Psoas muscle (tissue), 8 donors: ENCODE results near the gene SLC22A7. TPM values are rescaled to one million over a fixed set of nuclear protein-coding genes. Genes with fewer than 3 reads are reported as not detected.

ENCODE experiments used
- ATAC-seq, 4 donors: fragments of 200-7000 bp; cut with Tn5 transposase; one replicate each; pipeline ENCODE4 v1.9.1; 2020; ENCODE audit warnings: moderate library complexity in 3 of 4, mild to moderate bottlenecking in 2 of 4
- DNase-seq, 2 donors: peaks; one replicate each; pipeline ENCODE4 v3.0.0-alpha.2; 2020
- H3K27ac ChIP-seq: fragments of 200-600 bp; one replicate; pipeline ENCODE4 v1.8.0; 2022
- H3K27me3 ChIP-seq, 3 donors: fragments of 200-600 bp in 1 of 3; one replicate each; pipeline versions ENCODE4 v1.6.1 to v1.8.0; 2013 to 2022; ENCODE audit warnings: low read length in 2 of 3, mild to moderate bottlenecking in 2 of 3, moderate library complexity in 1 of 3; ENCODE audit not compliant: insufficient read depth in 3 of 3
- H3K36me3 ChIP-seq, 2 donors: fragments of 200-600 bp in 1 of 2; one replicate each; pipeline versions ENCODE4 v1.6.1 to v1.8.0; 2013 to 2022; ENCODE audit warnings: low read depth in 1 of 2, mild to moderate bottlenecking in 1 of 2, moderate library complexity in 1 of 2; ENCODE audit not compliant: insufficient read depth in 1 of 2
- H3K4me1 ChIP-seq: fragments of 200-600 bp; one replicate; pipeline ENCODE4 v1.8.0; 2022
- H3K4me3 ChIP-seq: fragments of 200-600 bp; one replicate; pipeline ENCODE4 v1.8.0; 2022; ENCODE audit warnings: mild to moderate bottlenecking
- H3K9me3 ChIP-seq: fragments of 200-600 bp; one replicate; pipeline ENCODE4 v1.8.0; 2022
- WGBS, 3 donors: extraction: QIAGEN DNeasy Blood & Tissue Kit; methylation state at CpG; one replicate each; pipeline versions ENCODE4 v1.1.6 to v1.1.7; 2013; 5-methylcytosine and 5-hydroxymethylcytosine counted together
- intact Hi-C, 2 donors: fragments of 100-400 bp; cut with DNase I; formaldehyde crosslinking; loops; one replicate each; pipeline versions ENCODE4 v1.11.0 to v1.14.2; 2022
- polyA plus RNA-seq, 3 donors: library from polyadenylated mRNA; stranded (reverse); fragments of 200-250 nt; gene quantifications; one replicate each; pipeline ENCODE4 v1.2.3, GENCODE V29; 2013
- total RNA-seq, 4 donors: library from RNA; stranded (reverse); fragmentation: NEBNext Ultra II Directional in 2 of 4; extraction: Animal tissue kit (Norgen Biotek cat#: 25700) in 2 of 4; gene quantifications; one replicate each; pipeline versions ENCODE4 v1.2.1 to v1.2.4, GENCODE V29; 2021 to 2023
- TF ChIP-seq, protein P1 (sequence below): fragments of 200-600 bp; IDR thresholded peaks from one replicate; pipeline ENCODE4 v1.8.0; 2022; ENCODE audit warnings: antibody characterized with exemption
- donor health status: healthy with polysubstance abuse.
- donor health status: DM: no; HTN: no; CAD: no; lungs with moderate emphysema.
- donor health status: Bipolar disorder and iron deficiency.
- donor health status: healthy.
- donor health status: DM: yes; HTN: yes; CAD: no.
- donor health status: DM: no; HTN: no; CAD: no.
- donor health status: DM: no; HTN: no; CAD: no.
- donor health status: DM: yes; HTN: yes; CAD: no.

The SLC22A7 gene
- total and polyA plus RNA-seq, 7 donors, result not detected

GRCh38 chr6:43291708-43292107 lies 6.4 kb upstream of the SLC22A7 start:
- H3K9me3 ChIP-seq, result no peaks in the 10 kb centered on the region
- no peaks in the 10 kb centered on the region for H3K4me1 ChIP-seq
- ATAC-seq (no peak), DNase-seq (no peak)
- intact Hi-C loops, result no loop called here
- no peak overlapping the region for H3K27ac ChIP-seq
- H3K4me3 ChIP-seq, result no peak overlapping the region
- H3K36me3 ChIP-seq, result no peaks in the 10 kb centered on the region
- 90 to 95% (median 94%) methylated on average over 2 of the region's 2 CpGs for WGBS, 3 donors
- TF ChIP-seq, protein P1, sequence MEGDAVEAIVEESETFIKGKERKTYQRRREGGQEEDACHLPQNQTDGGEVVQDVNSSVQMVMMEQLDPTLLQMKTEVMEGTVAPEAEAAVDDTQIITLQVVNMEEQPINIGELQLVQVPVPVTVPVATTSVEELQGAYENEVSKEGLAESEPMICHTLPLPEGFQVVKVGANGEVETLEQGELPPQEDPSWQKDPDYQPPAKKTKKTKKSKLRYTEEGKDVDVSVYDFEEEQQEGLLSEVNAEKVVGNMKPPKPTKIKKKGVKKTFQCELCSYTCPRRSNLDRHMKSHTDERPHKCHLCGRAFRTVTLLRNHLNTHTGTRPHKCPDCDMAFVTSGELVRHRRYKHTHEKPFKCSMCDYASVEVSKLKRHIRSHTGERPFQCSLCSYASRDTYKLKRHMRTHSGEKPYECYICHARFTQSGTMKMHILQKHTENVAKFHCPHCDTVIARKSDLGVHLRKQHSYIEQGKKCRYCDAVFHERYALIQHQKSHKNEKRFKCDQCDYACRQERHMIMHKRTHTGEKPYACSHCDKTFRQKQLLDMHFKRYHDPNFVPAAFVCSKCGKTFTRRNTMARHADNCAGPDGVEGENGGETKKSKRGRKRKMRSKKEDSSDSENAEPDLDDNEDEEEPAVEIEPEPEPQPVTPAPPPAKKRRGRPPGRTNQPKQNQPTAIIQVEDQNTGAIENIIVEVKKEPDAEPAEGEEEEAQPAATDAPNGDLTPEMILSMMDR, result no peak
- peaks cover 0 to 2% (median 0%) of the 10 kb centered on the region in 3 donors for H3K27me3 ChIP-seq

- H3K36me3 ChIP-seq, result no peaks in the 10 kb centered on the region
- no peak for DNase-seq
- 85 to 91% (median 89%) methylated on average over 6 of the region's 6 CpGs for WGBS, 3 donors
- ATAC-seq, result no peak
- no peaks in the 10 kb centered on the region for H3K27me3 ChIP-seq
- H3K9me3 ChIP-seq, result no peaks in the 10 kb centered on the region
- H3K27ac ChIP-seq, result no peak overlapping the region
- H3K4me3 ChIP-seq, result no peak overlapping the region
- H3K4me1 ChIP-seq, result no peaks in the 10 kb centered on the region
- intact Hi-C loops, result no loop called here
- TF ChIP-seq, protein P1, result no peak
These were observed 5.7 kb upstream of the SLC22A7 start for GRCh38 chr6:43292341-43292740.

- Histone ChIP-seq H3K27me3 (no peaks in the 10 kb centered on the region), H3K4me1 (no peaks in the 10 kb centered on the region), H3K27ac (no peak overlapping the region), H3K36me3 (no peaks in the 10 kb centered on the region), H3K9me3 (no peaks in the 10 kb centered on the region), H3K4me3 (no peak overlapping the region)
- no peak for DNase-seq
- ATAC-seq, result no peak
- TF ChIP-seq, protein P1, result no peak
- intact Hi-C loops, result no loop called here
- WGBS, 3 donors, result 62 to 76% (median 67%) methylated on average over 5 of the region's 5 CpGs
These were observed 5.2 kb upstream of the SLC22A7 start for GRCh38 chr6:43292763-43293318.

- Histone ChIP-seq H3K36me3 (no peaks in the 10 kb centered on the region), H3K4me1 (no peaks in the 10 kb centered on the region), H3K4me3 (no peak overlapping the region), H3K27ac (no peak overlapping the region), H3K27me3 (peaks cover 0 to under 1% (median 0%) of the 10 kb centered on the region in 3 donors), H3K9me3 (no peaks in the 10 kb centered on the region)
- no peak for DNase-seq
- TF ChIP-seq, protein P1, result no peak
- intact Hi-C loops, result no loop called here
- 86 to 93% (median 88%) methylated on average over 3 of the region's 3 CpGs for WGBS, 3 donors
- ATAC-seq, result no peak
These were observed 4.4 kb upstream of the SLC22A7 start for GRCh38 chr6:43293698-43294097.

- Histone ChIP-seq H3K36me3 (no peaks in the 10 kb centered on the region), H3K4me1 (no peaks in the 10 kb centered on the region), H3K9me3 (no peaks in the 10 kb centered on the region), H3K27me3 (peaks cover 0 to 9% (median 3%) of the 10 kb centered on the region in 3 donors), H3K27ac (no peak overlapping the region), H3K4me3 (no peak overlapping the region)
- 70 to 79% (median 76%) methylated on average over 3 of the region's 3 CpGs for WGBS, 3 donors
- no peak for DNase-seq
- ATAC-seq, result no peak
- TF ChIP-seq, protein P1, result no peak
- intact Hi-C loops, result no loop called here
These were observed 3.5 kb upstream of the SLC22A7 start for GRCh38 chr6:43294536-43294935.
